T-helper 17 cell (primary cell): ENCODE data around the gene ATP8A2. TPM values are rescaled to one million over a fixed set of nuclear protein-coding genes. Genes with fewer than 3 reads are reported as not detected.
"Not testable (repeated sequence)": the region's sequence is repeated elsewhere in the genome, so short reads cannot be mapped to it uniquely, and the experiment has no call there.

ENCODE experiments used
- ATAC-seq: fragments of 150-1000 bp; cut with Tn5 transposase; 2 replicates; pipeline ENCODE4 v1.10.0; 2021; ENCODE audit warnings: mild to moderate bottlenecking, moderate library complexity
- DNase-seq, 3 donors: peaks; one replicate each; pipeline versions ENCODE4 v3.0.0 to v3.0.0-alpha.2; 2020 to 2021
- H3K9me3 ChIP-seq: one replicate; pipeline ENCODE4 v1.7.0; 2013; ENCODE audit warnings: low read length, mild to moderate bottlenecking; ENCODE audit not compliant: control insufficient read depth, poor library complexity, severe bottlenecking
- H3K27ac Mint-ChIP-seq: one replicate; pipeline ENCODE4 v1.8.0; 2022; ENCODE audit warnings: mild to moderate bottlenecking, moderate library complexity, mixed read lengths
- H3K27me3 Mint-ChIP-seq: one replicate; pipeline ENCODE4 v1.8.0; 2022; ENCODE audit warnings: mixed read lengths
- H3K36me3 Mint-ChIP-seq: one replicate; pipeline ENCODE4 v1.8.0; 2022; ENCODE audit warnings: low read depth, mixed read lengths
- H3K4me1 Mint-ChIP-seq: one replicate; pipeline ENCODE4 v1.8.0; 2022; ENCODE audit warnings: mild to moderate bottlenecking, mixed read lengths
- H3K4me3 Mint-ChIP-seq: one replicate; pipeline ENCODE4 v1.8.0; 2022; ENCODE audit warnings: mild to moderate bottlenecking, moderate library complexity, mixed read lengths
- total RNA-seq, 4 donors: library from RNA in 2 of 4; stranded (reverse) in 2 of 4; gene quantifications; one replicate each; pipeline ENCODE4 v1.2.3 and lab custom pipeline; 2022 to 2026

ATP8A2 gene
- total RNA-seq, 2 donors from 2014 or later: 0.18 to 0.20 TPM

GRCh38 chr13:25795277-25795676, 423.5 kb downstream of the ATP8A2 start:
- Mint-ChIP-seq H3K36me3 (no peaks in the 10 kb centered on the region), H3K27ac (no peak overlapping the region), H3K27me3 (peaks cover 17% of the 10 kb centered on the region), H3K4me1 (no peaks in the 10 kb centered on the region), H3K4me3 (no peak overlapping the region)
- H3K9me3 ChIP-seq: no peaks in the 10 kb centered on the region
- ATAC-seq (no peak), DNase-seq (no peak)

GRCh38 chr13:25796474-25796873, 424.7 kb downstream of the ATP8A2 start:
- Mint-ChIP-seq H3K36me3 (no peaks in the 10 kb centered on the region), H3K4me1 (no peaks in the 10 kb centered on the region), H3K27ac (no peak overlapping the region), H3K4me3 (no peak overlapping the region), H3K27me3 (peaks cover 28% of the 10 kb centered on the region)
- no peaks in the 10 kb centered on the region for H3K9me3 ChIP-seq
- no peak for ATAC-seq
- DNase-seq: no peak

- H3K9me3 ChIP-seq: no peaks in the 10 kb centered on the region
- Mint-ChIP-seq H3K4me3 (no peak overlapping the region), H3K4me1 (no peaks in the 10 kb centered on the region), H3K27me3 (peaks cover 24% of the 10 kb centered on the region), H3K27ac (no peak overlapping the region), H3K36me3 (peaks cover 2% of the 10 kb centered on the region)
- DNase-seq: no peak
- ATAC-seq: no peak
Observed at GRCh38 chr13:25798998-25799397, 427.2 kb downstream of the ATP8A2 start.

GRCh38 chr13:25800523-25800922, 428.7 kb downstream of the ATP8A2 start:
- no peaks in the 10 kb centered on the region for H3K4me1 Mint-ChIP-seq
- no peak overlapping the region for H3K4me3 Mint-ChIP-seq

GRCh38 chr13:25802579-25802978, 430.8 kb downstream of the ATP8A2 start:
- Mint-ChIP-seq H3K4me1 (no peaks in the 10 kb centered on the region), H3K36me3 (peaks cover 2% of the 10 kb centered on the region), H3K4me3 (no peak overlapping the region), H3K27me3 (peaks cover 24% of the 10 kb centered on the region), H3K27ac (no peak overlapping the region)
- no peaks in the 10 kb centered on the region for H3K9me3 ChIP-seq
- DNase-seq: no peak
- ATAC-seq: no peak

More at GRCh38 chr13:25800523-25800922, 428.7 kb downstream of the ATP8A2 start:
- peaks cover 2% of the 10 kb centered on the region for H3K36me3 Mint-ChIP-seq
- H3K27me3 Mint-ChIP-seq: peaks cover 24% of the 10 kb centered on the region
- no peak overlapping the region for H3K27ac Mint-ChIP-seq
- H3K9me3 ChIP-seq: no peaks in the 10 kb centered on the region
- DNase-seq: no peak
- ATAC-seq: no peak

GRCh38 chr13:25803641-25804040, 431.9 kb downstream of the ATP8A2 start:
- H3K27ac Mint-ChIP-seq: no peak overlapping the region
- H3K4me3 Mint-ChIP-seq: no peak overlapping the region
- DNase-seq: no peak
- peaks cover 24% of the 10 kb centered on the region for H3K27me3 Mint-ChIP-seq
- no peak for ATAC-seq
- no peaks in the 10 kb centered on the region for H3K9me3 ChIP-seq
- no peaks in the 10 kb centered on the region for H3K4me1 Mint-ChIP-seq
- peaks cover 2% of the 10 kb centered on the region for H3K36me3 Mint-ChIP-seq

GRCh38 chr13:25806264-25806974, 434.6 kb downstream of the ATP8A2 start:
- no peaks in the 10 kb centered on the region for H3K4me1 Mint-ChIP-seq
- H3K4me3 Mint-ChIP-seq: no peak overlapping the region
- H3K9me3 ChIP-seq: no peaks in the 10 kb centered on the region
- DNase-seq (no peak), ATAC-seq (no peak)
- H3K27me3 Mint-ChIP-seq: peaks cover 4% of the 10 kb centered on the region
- no peak overlapping the region for H3K27ac Mint-ChIP-seq
- H3K36me3 Mint-ChIP-seq: peaks cover 2% of the 10 kb centered on the region

GRCh38 chr13:25807562-25807961, 435.8 kb downstream of the ATP8A2 start:
- H3K4me1 Mint-ChIP-seq: no peaks in the 10 kb centered on the region
- H3K9me3 ChIP-seq: no peaks in the 10 kb centered on the region
- H3K4me3 Mint-ChIP-seq: no peak overlapping the region
- no peaks in the 10 kb centered on the region for H3K36me3 Mint-ChIP-seq
- ATAC-seq (no peak), DNase-seq (no peak)
- H3K27ac Mint-ChIP-seq: no peak overlapping the region
- H3K27me3 Mint-ChIP-seq: peaks cover 4% of the 10 kb centered on the region

- DNase-seq (no peak), ATAC-seq (no peak)
- Mint-ChIP-seq H3K4me1 (no peaks in the 10 kb centered on the region), H3K4me3 (no peak overlapping the region), H3K36me3 (no peaks in the 10 kb centered on the region), H3K27me3 (no peaks in the 10 kb centered on the region), H3K27ac (no peak overlapping the region)
- no peaks in the 10 kb centered on the region for H3K9me3 ChIP-seq
Observed at GRCh38 chr13:25811506-25811905, 439.7 kb downstream of the ATP8A2 start.

- no peaks in the 10 kb centered on the region for H3K36me3 Mint-ChIP-seq
- DNase-seq: no peak
- no peaks in the 10 kb centered on the region for H3K9me3 ChIP-seq
- H3K27ac Mint-ChIP-seq: no peak overlapping the region
- H3K27me3 Mint-ChIP-seq: no peaks in the 10 kb centered on the region
- no peak for ATAC-seq
- no peak overlapping the region for H3K4me3 Mint-ChIP-seq
- H3K4me1 Mint-ChIP-seq: peaks cover 2% of the 10 kb centered on the region
Observed at GRCh38 chr13:25816239-25816638, 444.5 kb downstream of the ATP8A2 start.

- Mint-ChIP-seq H3K27ac (no peak overlapping the region), H3K4me1 (peaks cover 2% of the 10 kb centered on the region), H3K27me3 (no peaks in the 10 kb centered on the region), H3K36me3 (no peaks in the 10 kb centered on the region), H3K4me3 (no peak overlapping the region)
- DNase-seq (no peak), ATAC-seq (no peak)
- H3K9me3 ChIP-seq: no peaks in the 10 kb centered on the region
Observed at GRCh38 chr13:25819856-25820530, 448.2 kb downstream of the ATP8A2 start.

GRCh38 chr13:25821776-25822175, 450.0 kb downstream of the ATP8A2 start:
- ATAC-seq: no peak
- no peak for DNase-seq
- no peak overlapping the region for H3K27ac Mint-ChIP-seq
- H3K4me3 Mint-ChIP-seq: no peak overlapping the region
- no peaks in the 10 kb centered on the region for H3K36me3 Mint-ChIP-seq
- H3K27me3 Mint-ChIP-seq: no peaks in the 10 kb centered on the region
- H3K4me1 Mint-ChIP-seq: peaks cover 2% of the 10 kb centered on the region
- no peaks in the 10 kb centered on the region for H3K9me3 ChIP-seq

GRCh38 chr13:25827221-25827620, 455.4 kb downstream of the ATP8A2 start:
- not testable (repeated sequence) for DNase-seq, H3K4me1 Mint-ChIP-seq, ATAC-seq, H3K27me3 Mint-ChIP-seq, H3K36me3 Mint-ChIP-seq, H3K4me3 Mint-ChIP-seq, H3K9me3 ChIP-seq
- H3K27ac Mint-ChIP-seq: peak overlapping the region; percentile 32
